ENCODE data around the gene MSL2. TPM values are rescaled to one million over a fixed set of nuclear protein-coding genes. Genes with fewer than 3 reads are reported as not detected.
"Not testable (repeated sequence)": the region's sequence is repeated elsewhere in the genome, so short reads cannot be mapped to it uniquely, and the experiment has no call there.

MSL2 gene
- total RNA-seq, 2 experiments from 2014 or later = 27.1 to 55.6 TPM

GRCh38 chr3:136193278-136194054 lies 2.7 kb downstream of the MSL2 start:
- intact Hi-C loops (cut with micrococcal nuclease; ENCODE audit: unreplicated experiment) = loop anchor here (2.0 kb wide), 1 partner anchor 115 kb away; no protein-coding TSS in a partner anchor

GRCh38 chr3:136192831-136193230 lies 3.3 kb downstream of the MSL2 start:
- H3K27ac ChIP-seq (ENCODE audit: low read depth, low read length, poor library complexity, severe bottlenecking) = peak overlapping the region; percentile 91
- no peak overlapping the region for H2AFZ ChIP-seq (ENCODE audit: low read length)
- peaks cover 61% of the 10 kb centered on the region for H4K20me1 ChIP-seq (ENCODE audit: insufficient read depth, low read length)
- CTCF ChIA-PET (ENCODE audit: unreplicated experiment) = no interaction called here
- peaks cover 50% of the 10 kb centered on the region for H3K4me1 ChIP-seq (ENCODE audit: insufficient read depth, low read length, poor library complexity, severe bottlenecking)
- peak overlapping the region; percentile 84 for H3K4me2 ChIP-seq (ENCODE audit: low read length)
- no TSS peak for BruUV-seq (replicated peaks)
- intact Hi-C loops (cut with micrococcal nuclease; ENCODE audit: unreplicated experiment) = loop anchor here (2.0 kb wide), 1 partner anchor 114 kb away; no protein-coding TSS in a partner anchor
- H3K4me3 ChIP-seq (ENCODE audit: low read depth, low read length, poor library complexity, severe bottlenecking) = peak overlapping the region; percentile 91
- TF ChIP-seq CTCF (conservative IDR thresholded peaks at IDR 0.05; ENCODE audit: low read length) = no peak
- no peak for TF ChIP-seq EZH2phosphoT487 (IDR thresholded peaks at IDR 0.05; ENCODE audit: borderline replicate concordance, low read depth, low read length)
- POLR2A ChIA-PET = interaction anchor here (0.6 to 2.4 kb wide), 9 partner anchors 10 to 669 kb away, joined by 3 to 11 read pairs (median 3); no protein-coding TSS in a partner anchor
- H3K9me3 ChIP-seq (ENCODE audit: low read length) = peaks cover 5% of the 10 kb centered on the region; the same call in 1 of the 2 replicates
- peaks cover 85% of the 10 kb centered on the region for H3K79me2 ChIP-seq (ENCODE audit: insufficient read depth, low read depth, low read length)
- no peak for DNase-seq (ENCODE audit: low spot score)
- no peaks in the 10 kb centered on the region for H3K9me2 ChIP-seq (ENCODE audit: insufficient read depth, low read length)
- H3K36me3 ChIP-seq (ENCODE audit: insufficient read depth, low read length) = peaks cover 54% of the 10 kb centered on the region

More at GRCh38 chr3:136193278-136194054, 2.7 kb downstream of the MSL2 start:
- H2AFZ ChIP-seq (ENCODE audit: low read length) = no peak overlapping the region
- peak; percentile 35 for DNase-seq (ENCODE audit: low spot score)
- POLR2A ChIA-PET = interaction anchor here (0.6 to 2.4 kb wide), 10 partner anchors 9 to 790 kb away, joined by 3 to 11 read pairs (median 4); no protein-coding TSS in a partner anchor
- peaks cover 9% of the 10 kb centered on the region; the same call in 1 of the 2 replicates for H3K9me3 ChIP-seq (ENCODE audit: low read length)
- peaks cover 54% of the 10 kb centered on the region for H3K36me3 ChIP-seq (ENCODE audit: insufficient read depth, low read length)
- H3K4me1 ChIP-seq (ENCODE audit: insufficient read depth, low read length, poor library complexity, severe bottlenecking) = peaks cover 49% of the 10 kb centered on the region
- no peak for TF ChIP-seq EZH2phosphoT487 (IDR thresholded peaks at IDR 0.05; ENCODE audit: borderline replicate concordance, low read depth, low read length)
- TF ChIP-seq CTCF (conservative IDR thresholded peaks at IDR 0.05; ENCODE audit: low read length) = no peak
- peak overlapping the region; percentile 91 for H3K27ac ChIP-seq (ENCODE audit: low read depth, low read length, poor library complexity, severe bottlenecking)
- CTCF ChIA-PET (ENCODE audit: unreplicated experiment) = interaction anchor here (1.2 kb wide), 1 partner anchor 58 kb away, joined by 3 read pairs; no protein-coding TSS in a partner anchor
- H3K4me3 ChIP-seq (ENCODE audit: low read depth, low read length, poor library complexity, severe bottlenecking) = peak overlapping the region; percentile 91
- no TSS peak for BruUV-seq (replicated peaks)
- H4K20me1 ChIP-seq (ENCODE audit: insufficient read depth, low read length) = peaks cover 57% of the 10 kb centered on the region
- H3K79me2 ChIP-seq (ENCODE audit: insufficient read depth, low read depth, low read length) = peaks cover 84% of the 10 kb centered on the region
- peak overlapping the region; percentile 84 for H3K4me2 ChIP-seq (ENCODE audit: low read length)
- no peaks in the 10 kb centered on the region for H3K9me2 ChIP-seq (ENCODE audit: insufficient read depth, low read length)

GRCh38 chr3:136192195-136192594 lies 3.9 kb downstream of the MSL2 start:
- intact Hi-C loops (cut with micrococcal nuclease; ENCODE audit: unreplicated experiment) = loop anchor here (2.0 kb wide), 1 partner anchor 113 kb away; no protein-coding TSS in a partner anchor
- peaks cover 85% of the 10 kb centered on the region for H3K79me2 ChIP-seq (ENCODE audit: insufficient read depth, low read depth, low read length)
- CTCF ChIA-PET (ENCODE audit: unreplicated experiment); H2AFZ ChIP-seq (ENCODE audit: low read length); DNase-seq (ENCODE audit: low spot score); BruUV-seq (replicated peaks); H3K9me2 ChIP-seq (ENCODE audit: insufficient read depth, low read length); H3K9me3 ChIP-seq (ENCODE audit: low read length): not testable (repeated sequence)
- H3K4me1 ChIP-seq (ENCODE audit: insufficient read depth, low read length, poor library complexity, severe bottlenecking) = peaks cover 50% of the 10 kb centered on the region
- peaks cover 67% of the 10 kb centered on the region for H4K20me1 ChIP-seq (ENCODE audit: insufficient read depth, low read length)
- H3K4me2 ChIP-seq (ENCODE audit: low read length) = peak overlapping the region; percentile 84
- peak overlapping the region; percentile 91 for H3K4me3 ChIP-seq (ENCODE audit: low read depth, low read length, poor library complexity, severe bottlenecking)
- peak overlapping the region; percentile 6 for H3K27ac ChIP-seq (ENCODE audit: low read depth, low read length, poor library complexity, severe bottlenecking)
- POLR2A ChIA-PET = interaction anchor here (1.0 to 2.4 kb wide), 4 partner anchors 12 to 669 kb away, joined by 3 to 11 read pairs (median 6); no protein-coding TSS in a partner anchor
- peaks cover 54% of the 10 kb centered on the region for H3K36me3 ChIP-seq (ENCODE audit: insufficient read depth, low read length)

All from OCI-LY7 (cell line).